Omental fat pad (tissue), 4 donors: ENCODE results near the gene CCDC183. TPM values are rescaled to one million over a fixed set of nuclear protein-coding genes. Genes with fewer than 3 reads are reported as not detected.

ENCODE experiments used
- ATAC-seq: fragments of 150-250 bp; one replicate; pipeline ENCODE4 v1.9.1; 2016; ENCODE audit warnings: mild to moderate bottlenecking, moderate library complexity; ENCODE audit not compliant: low FRiP score
- DNase-seq: peaks from one replicate; pipeline ENCODE4 v3.0.0-alpha.2; 2019; ENCODE audit warnings: low spot score
- CTCF ChIP-seq, 3 donors: fragments of 450-650 bp; IDR thresholded peaks; one replicate each; pipeline ENCODE4 v1.5.1; 2016 to 2017; ENCODE audit warnings: antibody characterized with exemption in 3 of 3, mild to moderate bottlenecking in 3 of 3, moderate library complexity in 2 of 3
- total RNA-seq, 4 donors: library from RNA; depleted of rRNA; stranded (reverse); fragments of >200 nt; gene quantifications; one replicate each; pipeline ENCODE4 v1.1.0, GENCODE V29; 2016

Gene CCDC183
- total RNA-seq, 4 donors from 2014 or later, result 1.5 to 2.8 (median 1.9) TPM

GRCh38 chr9:136853596-136854112, 57.5 kb downstream of the CCDC183 start:
- no peak for TF ChIP-seq CTCF (IDR thresholded peaks at IDR 0.05)
- no peak for ATAC-seq

DNA sequence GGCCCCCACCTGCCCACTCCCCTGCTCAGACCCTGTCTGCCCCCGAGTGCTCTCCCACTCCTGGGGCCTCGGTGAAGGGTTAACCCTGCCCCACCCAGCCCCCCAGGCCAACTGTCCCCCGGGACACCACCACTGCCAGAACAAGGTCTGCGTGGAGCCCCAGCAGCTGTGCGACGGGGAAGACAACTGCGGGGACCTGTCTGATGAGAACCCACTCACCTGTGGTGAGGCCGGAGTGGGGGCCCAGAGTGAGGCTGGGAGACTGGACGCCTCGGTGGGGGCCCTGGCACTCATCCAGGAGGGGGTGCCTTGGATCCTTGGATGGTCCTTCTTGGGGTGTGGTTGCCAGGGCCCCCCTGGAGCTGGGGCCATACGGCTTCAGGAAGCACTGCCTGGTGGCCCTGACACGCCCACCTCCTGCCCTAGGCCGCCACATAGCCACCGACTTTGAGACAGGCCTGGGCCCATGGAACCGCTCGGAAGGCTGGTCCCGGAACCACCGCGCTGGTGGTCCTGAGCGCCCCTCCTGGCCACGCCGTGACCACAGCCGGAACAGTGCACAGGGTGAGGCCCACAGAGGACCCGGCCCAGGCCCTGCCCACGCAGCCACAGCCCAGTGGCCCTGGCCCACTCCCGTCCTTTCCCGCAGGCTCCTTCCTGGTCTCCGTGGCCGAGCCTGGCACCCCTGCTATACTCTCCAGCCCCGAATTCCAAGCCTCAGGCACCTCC, 58.1 kb downstream of the CCDC183 start:
- TF ChIP-seq CTCF (IDR thresholded peaks at IDR 0.05), result no peak
- ATAC-seq (no peak), DNase-seq (no peak)

More at GRCh38 chr9:136853596-136854112, 57.5 kb downstream of the CCDC183 start:
- no peak for DNase-seq

DNA sequence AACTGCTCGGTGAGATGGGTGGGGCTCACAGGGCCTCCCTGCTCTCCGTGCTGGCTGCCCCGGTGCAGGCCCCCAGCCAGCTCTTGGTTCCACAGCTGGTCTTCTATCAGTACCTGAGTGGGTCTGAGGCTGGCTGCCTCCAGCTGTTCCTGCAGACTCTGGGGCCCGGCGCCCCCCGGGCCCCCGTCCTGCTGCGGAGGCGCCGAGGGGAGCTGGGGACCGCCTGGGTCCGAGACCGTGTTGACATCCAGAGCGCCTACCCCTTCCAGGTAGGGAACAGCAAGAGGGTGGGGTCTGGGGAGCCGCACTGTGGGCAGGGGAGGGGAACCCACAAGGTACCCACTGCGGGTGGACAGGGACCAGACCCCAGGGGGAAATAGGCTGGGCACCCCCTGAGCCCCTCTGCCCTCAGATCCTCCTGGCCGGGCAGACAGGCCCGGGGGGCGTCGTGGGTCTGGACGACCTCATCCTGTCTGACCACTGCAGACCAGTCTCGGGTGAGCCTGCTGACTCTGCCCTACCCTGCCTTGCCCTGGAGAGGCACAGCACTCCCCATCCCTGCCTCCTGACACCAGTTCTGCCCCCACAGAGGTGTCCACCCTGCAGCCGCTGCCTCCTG, 58.8 kb downstream of the CCDC183 start:
- no peak for DNase-seq
- no peak for TF ChIP-seq CTCF (IDR thresholded peaks at IDR 0.05)
- no peak for ATAC-seq

DNA sequence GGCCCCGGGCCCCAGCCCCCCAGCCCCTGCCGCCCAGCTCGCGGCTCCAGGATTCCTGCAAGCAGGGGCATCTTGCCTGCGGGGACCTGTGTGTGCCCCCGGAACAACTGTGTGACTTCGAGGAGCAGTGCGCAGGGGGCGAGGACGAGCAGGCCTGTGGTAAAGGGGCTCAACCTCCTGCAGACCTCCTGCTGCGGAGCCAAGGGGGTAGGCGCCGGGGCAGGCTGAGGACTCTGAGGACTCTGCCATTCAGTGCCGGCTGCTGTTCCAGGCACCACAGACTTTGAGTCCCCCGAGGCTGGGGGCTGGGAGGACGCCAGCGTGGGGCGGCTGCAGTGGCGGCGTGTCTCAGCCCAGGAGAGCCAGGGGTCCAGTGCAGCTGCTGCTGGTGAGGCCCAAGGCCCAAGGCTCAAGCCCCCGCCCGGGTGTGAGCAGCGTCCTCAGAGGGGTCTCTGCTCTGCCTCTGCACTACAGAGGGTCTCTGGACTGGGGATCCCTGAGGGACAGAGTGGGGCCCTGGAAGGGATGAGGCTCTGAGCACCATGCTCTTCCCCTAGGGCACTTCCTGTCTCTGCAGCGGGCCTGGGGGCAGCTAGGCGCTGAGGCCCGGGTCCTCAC, 59.4 kb downstream of the CCDC183 start:
- TF ChIP-seq CTCF (IDR thresholded peaks at IDR 0.05), result no peak
- DNase-seq (no peak), ATAC-seq (no peak)

GRCh38 chr9:136856079-136856476, 59.9 kb downstream of the CCDC183 start:
- TF ChIP-seq CTCF (IDR thresholded peaks at IDR 0.05), result no peak
- ATAC-seq, result no peak
- DNase-seq, result no peak

DNA sequence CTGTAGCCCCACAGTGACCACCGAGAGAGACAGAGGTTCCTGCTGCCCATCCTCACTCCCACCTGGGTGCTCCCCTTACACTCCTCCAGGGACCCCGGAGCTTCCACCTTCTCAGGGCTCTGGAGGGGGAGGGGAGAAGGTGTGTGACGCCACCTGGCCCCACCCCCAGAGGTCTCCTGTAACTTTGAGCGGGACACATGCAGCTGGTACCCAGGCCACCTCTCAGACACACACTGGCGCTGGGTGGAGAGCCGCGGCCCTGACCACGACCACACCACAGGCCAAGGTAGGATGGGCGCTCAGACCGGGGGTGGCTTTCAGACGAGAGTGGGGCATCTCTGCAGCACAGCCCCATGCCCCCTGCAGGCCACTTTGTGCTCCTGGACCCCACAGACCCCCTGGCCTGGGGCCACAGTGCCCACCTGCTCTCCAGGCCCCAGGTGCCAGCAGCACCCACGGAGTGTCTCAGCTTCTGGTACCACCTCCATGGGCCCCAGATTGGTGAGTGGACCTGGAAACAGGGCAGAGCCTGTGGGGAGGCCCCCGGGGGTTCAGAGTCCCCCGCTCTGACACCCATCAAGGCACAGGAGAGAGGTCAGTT, 60.5 kb downstream of the CCDC183 start:
- ATAC-seq (no peak), DNase-seq (no peak)
- TF ChIP-seq CTCF (IDR thresholded peaks at IDR 0.05), result no peak
